ENCODE results near the gene SAMD4B.

The SAMD4B gene

GRCh38 chr19:39411081-39411831 is 69.0 kb downstream of the SAMD4B start:
- Histone ChIP-seq H3K27me3 (ENCODE audit: insufficient read depth, low read length) (no peaks in the 10 kb centered on the region), H3K36me3 (ENCODE audit: insufficient read depth, low read length) (peaks cover 10% of the 10 kb centered on the region), H3K79me2 (ENCODE audit: insufficient read depth, low read length) (peaks cover 6% of the 10 kb centered on the region), H3K9me2 (ENCODE audit: low read depth, low read length) (no peaks in the 10 kb centered on the region), H3F3A (ENCODE audit: insufficient read depth, low read length) (peaks cover 5% of the 10 kb centered on the region), H3K4me1 (ENCODE audit: insufficient read depth, low read length, severe bottlenecking) (peaks cover 47% of the 10 kb centered on the region), H3K9me3 (ENCODE audit: low read length) (no peaks in the 10 kb centered on the region), H3K9ac (ENCODE audit: low read length) (peak overlapping the region; percentile 88; the same call in 1 of the 2 replicates), H2AFZ (ENCODE audit: low read length) (no peak overlapping the region), H3K27ac (ENCODE audit: low read depth, low read length, poor library complexity, severe bottlenecking) (peak overlapping the region; percentile 96), H4K20me1 (ENCODE audit: insufficient read depth, low read length) (no peaks in the 10 kb centered on the region), H3K4me3 (ENCODE audit: low read depth, low read length, poor library complexity, severe bottlenecking) (peak overlapping the region; percentile 52), H3K4me2 (ENCODE audit: low read length) (peak overlapping the region; percentile 81)
- TF ChIP-seq EZH2 (IDR thresholded peaks at IDR 0.05; ENCODE audit: borderline replicate concordance, low read length) (no peak), CTCF (IDR thresholded peaks at IDR 0.05; ENCODE audit: low read length) (no peak)

GRCh38 chr19:39411832-39412099 is 69.5 kb downstream of the SAMD4B start:
- H3K9me2 ChIP-seq (ENCODE audit: low read depth, low read length): no peaks in the 10 kb centered on the region
- peaks cover 10% of the 10 kb centered on the region for H3K36me3 ChIP-seq (ENCODE audit: insufficient read depth, low read length)
- H3K27ac ChIP-seq (ENCODE audit: low read depth, low read length, poor library complexity, severe bottlenecking): peak overlapping the region; percentile 96
- H3K79me2 ChIP-seq (ENCODE audit: insufficient read depth, low read length): peaks cover 6% of the 10 kb centered on the region
- peaks cover 5% of the 10 kb centered on the region for H3F3A ChIP-seq (ENCODE audit: insufficient read depth, low read length)
- TF ChIP-seq EZH2 (IDR thresholded peaks at IDR 0.05; ENCODE audit: borderline replicate concordance, low read length): no peak
- TF ChIP-seq CTCF (IDR thresholded peaks at IDR 0.05; ENCODE audit: low read length): peak; percentile 98
- H3K4me2 ChIP-seq (ENCODE audit: low read length): peak overlapping the region; percentile 81
- no peaks in the 10 kb centered on the region for H3K9me3 ChIP-seq (ENCODE audit: low read length)
- peaks cover 45% of the 10 kb centered on the region for H3K4me1 ChIP-seq (ENCODE audit: insufficient read depth, low read length, severe bottlenecking)
- H3K4me3 ChIP-seq (ENCODE audit: low read depth, low read length, poor library complexity, severe bottlenecking): peak overlapping the region; percentile 52
- no peaks in the 10 kb centered on the region for H3K27me3 ChIP-seq (ENCODE audit: insufficient read depth, low read length)
- H4K20me1 ChIP-seq (ENCODE audit: insufficient read depth, low read length): no peaks in the 10 kb centered on the region
- no peak overlapping the region for H2AFZ ChIP-seq (ENCODE audit: low read length)
- peak overlapping the region; percentile 88 for H3K9ac ChIP-seq (ENCODE audit: low read length)

- Histone ChIP-seq H3K27me3 (ENCODE audit: insufficient read depth, low read length) (no peaks in the 10 kb centered on the region), H3K36me3 (ENCODE audit: insufficient read depth, low read length) (peaks cover 10% of the 10 kb centered on the region), H3K9me2 (ENCODE audit: low read depth, low read length) (no peaks in the 10 kb centered on the region), H3K9ac (ENCODE audit: low read length) (peak within 1 kb of the TSS; percentile 99), H2AFZ (ENCODE audit: low read length) (0 out of 2 replicates have a peak within 1 kb of the TSS, but pooled peaks have one; percentile 23), H3K4me1 (ENCODE audit: insufficient read depth, low read length, severe bottlenecking) (peaks cover 45% of the 10 kb centered on the region), H3K9me3 (ENCODE audit: low read length) (no peaks in the 10 kb centered on the region), H4K20me1 (ENCODE audit: insufficient read depth, low read length) (no peaks in the 10 kb centered on the region), H3K4me2 (ENCODE audit: low read length) (peak within 1 kb of the TSS; percentile 93), H3K79me2 (ENCODE audit: insufficient read depth, low read length) (peaks cover 6% of the 10 kb centered on the region), H3K27ac (ENCODE audit: low read depth, low read length, poor library complexity, severe bottlenecking) (peak within 1 kb of the TSS; percentile 96), H3K4me3 (ENCODE audit: low read depth, low read length, poor library complexity, severe bottlenecking) (peak within 1 kb of the TSS; percentile 99), H3F3A (ENCODE audit: insufficient read depth, low read length) (peaks cover 5% of the 10 kb centered on the region)
- TF ChIP-seq CTCF (IDR thresholded peaks at IDR 0.05; ENCODE audit: low read length) (peak; percentile 87), EZH2 (IDR thresholded peaks at IDR 0.05; ENCODE audit: borderline replicate concordance, low read length) (no peak)
These were observed 70.1 kb downstream of the SAMD4B start, which contains the start of gene PLEKHG2 for GRCh38 chr19:39412100-39412866. Gene PLEKHG2 (plus strand): TSS chr19:39412669. CDS start chr19:39414087, 1,418 bp downstream.
